Measurements from ENCODE around the gene REX1BD. TPM values are rescaled to one million over a fixed set of nuclear protein-coding genes. Genes with fewer than 3 reads are reported as not detected.

The REX1BD gene
- total and polyA plus RNA-seq, 2 of the 4 experiments (the other 2 are of a cell fraction): 14.2 to 44.6 TPM

- DNase-seq: no peak
- H3K36me3 ChIP-seq (ENCODE audit: control insufficient read depth, insufficient read depth, low read length): peaks cover 40% of the 10 kb centered on the region
- in situ Hi-C loops (cut with MboI; ENCODE audit: low sequenced_read_pairs): loop anchor here (10.0 kb wide), 1 partner anchor 122 kb away; no protein-coding TSS in a partner anchor
Measured at GRCh38 chr19:18576383-18576782, 12.2 kb upstream of the REX1BD start.

More at GRCh38 chr19:18576383-18576782, 12.2 kb upstream of the REX1BD start:
- intact Hi-C loops (cut with micrococcal nuclease) (no loop called here), dilution Hi-C loops (cut with HindIII; ENCODE audit: low sequenced_read_pairs, unreplicated experiment) (no loop called here)
- Histone ChIP-seq H2BK5ac (ENCODE audit: low read depth, low read length, poor library complexity, severe bottlenecking) (no peak overlapping the region), H3K4me2 (ENCODE audit: low read depth, low read length) (no peak overlapping the region), H2AFZ (replicated peaks; ENCODE audit: low read length, poor library complexity) (no peak overlapping the region), H3K9ac (ENCODE audit: low read depth, low read length) (no peak overlapping the region), H3K9me1 (ENCODE audit: insufficient read depth, low read length) (peaks cover 11% of the 10 kb centered on the region), H4K5ac (ENCODE audit: low read depth, low read length) (no peak overlapping the region), H3K4me1 (ENCODE audit: control insufficient read depth, insufficient read depth, low read length) (peaks cover 10% of the 10 kb centered on the region), H3K18ac (ENCODE audit: low read depth, low read length) (no peak overlapping the region), H2BK120ac (ENCODE audit: low read depth, low read length) (no peak overlapping the region), H2BK20ac (ENCODE audit: low read depth, low read length) (no peak overlapping the region), H2BK15ac (ENCODE audit: low read depth, low read length) (no peak overlapping the region), H4K8ac (ENCODE audit: low read depth in 2 of 2, low read length in 2 of 2) (no peak overlapping the region), H3K27ac (ENCODE audit: insufficient read depth, low read length) (no peak overlapping the region), H2AK9ac (replicated peaks; ENCODE audit: low read depth, low read length, poor library complexity) (no peak overlapping the region), H3K56ac (ENCODE audit: extremely low read depth, insufficient read depth, low read length) (no peak overlapping the region), H3K27me3 (ENCODE audit: control insufficient read depth, insufficient read depth, low read length) (no peaks in the 10 kb centered on the region), H3K79me1 (ENCODE audit: low read depth in 1 of 2, low read length in 2 of 2) (peaks cover 18 to 41% of the 10 kb centered on the region in 2 experiments; a peak in 3 of 4 replicates), H3K9me3 (ENCODE audit: control insufficient read depth, insufficient read depth, low read length) (no peaks in the 10 kb centered on the region), H4K20me1 (ENCODE audit: insufficient read depth, low read length) (peaks cover 55% of the 10 kb centered on the region), H2AK5ac (ENCODE audit: low read depth, low read length) (no peak overlapping the region), H3K4ac (ENCODE audit: low read depth, low read length) (no peak overlapping the region), H4K91ac (ENCODE audit: insufficient read depth, low read depth, low read length) (no peak overlapping the region), H3K4me3 (ENCODE audit: insufficient read depth, low read depth, low read length) (no peak overlapping the region), H3K23ac (ENCODE audit: low read depth, low read length) (no peak overlapping the region), H3K14ac (replicated peaks; ENCODE audit: low read depth, low read length) (no peak overlapping the region)
- WGBS, 2 experiments (ENCODE audit: extremely low coverage in 2 of 2, insufficient read length in 1 of 2): 100% methylated on average over 1 of the region's 8 CpGs; no CpG with 5 or more reads in 1 of the 2 experiments
- TF ChIP-seq MXI1 (IDR thresholded peaks at IDR 0.05; ENCODE audit: borderline replicate concordance, low read depth, low read length): no peak
- no peak for TF ChIP-seq MAZ (IDR thresholded peaks at IDR 0.05; ENCODE audit: borderline replicate concordance, low read depth, low read length)
- no peak for TF ChIP-seq POLR2A (IDR thresholded peaks at IDR 0.05; ENCODE audit: low read depth, low read length)
- no peak for TF ChIP-seq USF2 (IDR thresholded peaks at IDR 0.05; ENCODE audit: low read depth, low read length)
- TF ChIP-seq RCOR1 (IDR thresholded peaks at IDR 0.05; ENCODE audit: insufficient replicate concordance, low read length): no peak
- TF ChIP-seq BHLHE40 (IDR thresholded peaks at IDR 0.05; ENCODE audit: low read depth, low read length): no peak
- no peak for TF ChIP-seq FOS (IDR thresholded peaks at IDR 0.05; ENCODE audit: low read depth, low read length)
- TF ChIP-seq SMC3 (IDR thresholded peaks at IDR 0.05; ENCODE audit: low read depth, low read length): no peak
- TF ChIP-seq CHD1 (IDR thresholded peaks at IDR 0.05; ENCODE audit: low read depth, low read length): no peak
- no peak for TF ChIP-seq CEBPB (IDR thresholded peaks at IDR 0.05; ENCODE audit: low read depth, low read length)
- TF ChIP-seq CTCF (conservative IDR thresholded peaks at IDR 0.05; ENCODE audit: low read depth, low read length): no peak
- no TSS peak for BruUV-seq (replicated peaks)
- ChIA-PET POLR2A (ENCODE audit: unreplicated experiment) (interaction anchor here (0.5 kb wide), 1 partner anchor 18 kb away, joined by 3 read pairs; no protein-coding TSS in a partner anchor), CTCF (interaction anchor here (1.0 kb wide), 1 partner anchor 13 kb away, joined by 3 read pairs; no protein-coding TSS in a partner anchor)
- no peak for ATAC-seq (ENCODE audit: low read depth)

Data from IMR-90 (cell line).